ENCODE data around the gene GDAP1L1.

DNA sequence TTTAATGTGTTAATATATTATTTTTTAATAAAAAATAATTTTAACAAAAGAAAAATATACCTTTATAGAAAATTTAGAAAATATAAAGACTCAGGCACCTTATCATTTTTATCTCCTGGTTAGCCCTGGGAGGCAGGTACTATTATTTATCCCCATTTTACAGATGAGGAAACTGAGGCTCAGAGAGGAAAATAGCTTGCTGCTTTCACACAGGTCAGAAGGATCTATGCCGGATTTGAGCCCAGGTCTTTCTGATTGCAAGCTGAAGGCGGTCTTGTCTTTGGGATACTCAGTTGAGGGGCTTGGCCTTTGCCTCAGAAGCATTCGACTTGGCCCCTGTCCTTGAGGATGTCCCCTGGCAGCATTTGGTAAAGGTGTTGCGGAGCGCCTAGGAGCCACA lies 25.1 kb upstream of the GDAP1L1 start:
- TF ChIP-seq, protein P1, sequence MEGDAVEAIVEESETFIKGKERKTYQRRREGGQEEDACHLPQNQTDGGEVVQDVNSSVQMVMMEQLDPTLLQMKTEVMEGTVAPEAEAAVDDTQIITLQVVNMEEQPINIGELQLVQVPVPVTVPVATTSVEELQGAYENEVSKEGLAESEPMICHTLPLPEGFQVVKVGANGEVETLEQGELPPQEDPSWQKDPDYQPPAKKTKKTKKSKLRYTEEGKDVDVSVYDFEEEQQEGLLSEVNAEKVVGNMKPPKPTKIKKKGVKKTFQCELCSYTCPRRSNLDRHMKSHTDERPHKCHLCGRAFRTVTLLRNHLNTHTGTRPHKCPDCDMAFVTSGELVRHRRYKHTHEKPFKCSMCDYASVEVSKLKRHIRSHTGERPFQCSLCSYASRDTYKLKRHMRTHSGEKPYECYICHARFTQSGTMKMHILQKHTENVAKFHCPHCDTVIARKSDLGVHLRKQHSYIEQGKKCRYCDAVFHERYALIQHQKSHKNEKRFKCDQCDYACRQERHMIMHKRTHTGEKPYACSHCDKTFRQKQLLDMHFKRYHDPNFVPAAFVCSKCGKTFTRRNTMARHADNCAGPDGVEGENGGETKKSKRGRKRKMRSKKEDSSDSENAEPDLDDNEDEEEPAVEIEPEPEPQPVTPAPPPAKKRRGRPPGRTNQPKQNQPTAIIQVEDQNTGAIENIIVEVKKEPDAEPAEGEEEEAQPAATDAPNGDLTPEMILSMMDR (IDR thresholded peaks at IDR 0.05): no peak
- no peak for TF ChIP-seq POLR2A (IDR thresholded peaks at IDR 0.05)

All from vagina (tissue), 2 donors.